ENCODE measurements around the gene WEE2.
A peak's percentile ranks its signal among the peaks of the same experiment; 100 is the strongest.

GRCh38 chr7:141674702-141675101 lies 33.5 kb upstream of the WEE2 start:
- TF ChIP-seq POLR2A (IDR thresholded peaks at IDR 0.05): no peak
- TF ChIP-seq CTCF (IDR thresholded peaks at IDR 0.05): peak in 1 of 4 experiments; percentile 10
- no peak for TF ChIP-seq POLR2AphosphoS5 (IDR thresholded peaks at IDR 0.05)

Data from sigmoid colon (tissue), 4 donors.